HAP-1 (cell line): ENCODE results near the gene VANGL2.

Experiments used
- DNase-seq, 2 experiments: peaks; one replicate each; pipeline ENCODE4 v3.0.0-alpha.2; 2016 to 2020; ENCODE audit warnings: low spot score in 2 of 2
- H3K27me3 ChIP-seq: fragments of 250-450 bp; sonication (Bioruptor Pico); 2 replicates; pipeline ENCODE4 v1.5.1; 2020; ENCODE audit warnings: low read depth, mild to moderate bottlenecking, moderate library complexity
- H3K36me3 ChIP-seq: fragments of 250-450 bp; sonication (Bioruptor Pico); replicated peaks from 2 replicates; pipeline ENCODE4 v1.5.1; 2020; ENCODE audit warnings: mild to moderate bottlenecking
- H3K4me1 ChIP-seq: fragments of 250-450 bp; sonication (Bioruptor Pico); 2 replicates; pipeline ENCODE4 v1.5.1; 2020; ENCODE audit warnings: mild to moderate bottlenecking
- H3K4me3 ChIP-seq: fragments of 250-450 bp; sonication (Bioruptor Pico); 2 replicates; pipeline ENCODE4 v1.5.1; 2020; ENCODE audit warnings: mild to moderate bottlenecking, moderate library complexity
- H3K9me3 ChIP-seq: fragments of 250-450 bp; sonication (Bioruptor Pico); 2 replicates; pipeline ENCODE4 v1.5.1; 2020; ENCODE audit warnings: mild to moderate bottlenecking, moderate library complexity
- in situ Hi-C: fragments of 300-500 bp; cut with MboI; formaldehyde crosslinking; loops from 3 replicates; pipeline ENCODE4 v1.14.3; 2020; ENCODE audit warnings: low sequenced_read_pairs, inconsistent platforms, mixed read lengths

Gene VANGL2

GRCh38 chr1:160414881-160415280 is 14.5 kb downstream of the VANGL2 start:
- no peaks in the 10 kb centered on the region; the same call in 1 of the 2 replicates for H3K36me3 ChIP-seq
- H3K4me3 ChIP-seq = no peak overlapping the region
- H3K4me1 ChIP-seq = peaks cover 12% of the 10 kb centered on the region
- no peaks in the 10 kb centered on the region for H3K27me3 ChIP-seq
- DNase-seq = no peak
- in situ Hi-C loops = no loop called here
- H3K9me3 ChIP-seq = no peaks in the 10 kb centered on the region

- no peaks in the 10 kb centered on the region; the same call in 1 of the 2 replicates for H3K36me3 ChIP-seq
- in situ Hi-C loops = no loop called here
- peaks cover 4% of the 10 kb centered on the region for H3K4me1 ChIP-seq
- no peaks in the 10 kb centered on the region for H3K27me3 ChIP-seq
- no peaks in the 10 kb centered on the region for H3K9me3 ChIP-seq
- no peak for DNase-seq
- no peak overlapping the region for H3K4me3 ChIP-seq
Measured at GRCh38 chr1:160415696-160416290, 15.4 kb downstream of the VANGL2 start.

- no peaks in the 10 kb centered on the region for H3K9me3 ChIP-seq
- no peak overlapping the region for H3K4me3 ChIP-seq
- no peaks in the 10 kb centered on the region; the same call in 1 of the 2 replicates for H3K36me3 ChIP-seq
- DNase-seq = no peak
- no peaks in the 10 kb centered on the region for H3K27me3 ChIP-seq
- H3K4me1 ChIP-seq = no peaks in the 10 kb centered on the region
- in situ Hi-C loops = no loop called here
Measured at GRCh38 chr1:160416369-160416768, 16.0 kb downstream of the VANGL2 start.

GRCh38 chr1:160418483-160418882 is 18.1 kb downstream of the VANGL2 start:
- Histone ChIP-seq H3K36me3 (no peaks in the 10 kb centered on the region; the same call in none of the 2 replicates), H3K4me1 (no peaks in the 10 kb centered on the region), H3K9me3 (no peaks in the 10 kb centered on the region), H3K4me3 (no peak overlapping the region), H3K27me3 (no peaks in the 10 kb centered on the region)
- in situ Hi-C loops = no loop called here
- no peak for DNase-seq

- Histone ChIP-seq H3K4me1 (no peaks in the 10 kb centered on the region), H3K9me3 (no peaks in the 10 kb centered on the region), H3K27me3 (no peaks in the 10 kb centered on the region), H3K36me3 (peaks cover 3% of the 10 kb centered on the region), H3K4me3 (no peak overlapping the region)
- in situ Hi-C loops = no loop called here
- no peak for DNase-seq
Measured at GRCh38 chr1:160419150-160419837, 18.9 kb downstream of the VANGL2 start.

GRCh38 chr1:160419838-160420169 is 19.4 kb downstream of the VANGL2 start:
- no peaks in the 10 kb centered on the region for H3K9me3 ChIP-seq
- H3K4me1 ChIP-seq = no peaks in the 10 kb centered on the region
- H3K4me3 ChIP-seq = no peak overlapping the region
- no peak for DNase-seq
- peaks cover 8% of the 10 kb centered on the region for H3K36me3 ChIP-seq
- in situ Hi-C loops = no loop called here
- no peaks in the 10 kb centered on the region for H3K27me3 ChIP-seq

- no peak for DNase-seq
- Histone ChIP-seq H3K4me3 (no peak overlapping the region), H3K9me3 (no peaks in the 10 kb centered on the region), H3K4me1 (no peaks in the 10 kb centered on the region), H3K36me3 (peaks cover 11% of the 10 kb centered on the region), H3K27me3 (no peaks in the 10 kb centered on the region)
- in situ Hi-C loops = no loop called here
Measured at GRCh38 chr1:160420881-160421842, 20.8 kb downstream of the VANGL2 start.

- Histone ChIP-seq H3K36me3 (peaks cover 11% of the 10 kb centered on the region), H3K9me3 (no peaks in the 10 kb centered on the region), H3K27me3 (no peaks in the 10 kb centered on the region), H3K4me3 (no peak overlapping the region), H3K4me1 (no peaks in the 10 kb centered on the region)
- in situ Hi-C loops = no loop called here
- DNase-seq = no peak
Measured at GRCh38 chr1:160421881-160422280, 21.5 kb downstream of the VANGL2 start.

- H3K4me1 ChIP-seq = no peaks in the 10 kb centered on the region
- in situ Hi-C loops = no loop called here
- no peak for DNase-seq
- no peaks in the 10 kb centered on the region for H3K27me3 ChIP-seq
- H3K9me3 ChIP-seq = no peaks in the 10 kb centered on the region
- peaks cover 11% of the 10 kb centered on the region for H3K36me3 ChIP-seq
- H3K4me3 ChIP-seq = no peak overlapping the region
Measured at GRCh38 chr1:160423966-160424365, 23.6 kb downstream of the VANGL2 start.

- no peak overlapping the region for H3K4me3 ChIP-seq
- no peaks in the 10 kb centered on the region for H3K27me3 ChIP-seq
- in situ Hi-C loops = no loop called here
- DNase-seq = no peak
- H3K9me3 ChIP-seq = no peaks in the 10 kb centered on the region
- peaks cover 11% of the 10 kb centered on the region for H3K36me3 ChIP-seq
- no peaks in the 10 kb centered on the region for H3K4me1 ChIP-seq
Measured at GRCh38 chr1:160425847-160426246, 25.5 kb downstream of the VANGL2 start.

- H3K36me3 ChIP-seq = peaks cover 11% of the 10 kb centered on the region
- H3K4me1 ChIP-seq = no peaks in the 10 kb centered on the region
- H3K9me3 ChIP-seq = no peaks in the 10 kb centered on the region
- in situ Hi-C loops = no loop called here
- no peak for DNase-seq
- H3K4me3 ChIP-seq = no peak overlapping the region
- no peaks in the 10 kb centered on the region for H3K27me3 ChIP-seq
Measured at GRCh38 chr1:160427625-160428024, 27.3 kb downstream of the VANGL2 start.

GRCh38 chr1:160428053-160428452 is 27.7 kb downstream of the VANGL2 start:
- Histone ChIP-seq H3K9me3 (no peaks in the 10 kb centered on the region), H3K27me3 (no peaks in the 10 kb centered on the region), H3K36me3 (peaks cover 11% of the 10 kb centered on the region), H3K4me1 (no peaks in the 10 kb centered on the region), H3K4me3 (no peak overlapping the region)
- in situ Hi-C loops = no loop called here
- DNase-seq = no peak

GRCh38 chr1:160428655-160429054 is 28.3 kb downstream of the VANGL2 start:
- in situ Hi-C loops = no loop called here
- no peak overlapping the region for H3K4me3 ChIP-seq
- no peaks in the 10 kb centered on the region for H3K27me3 ChIP-seq
- no peaks in the 10 kb centered on the region for H3K4me1 ChIP-seq
- peaks cover 11% of the 10 kb centered on the region for H3K36me3 ChIP-seq
- no peaks in the 10 kb centered on the region for H3K9me3 ChIP-seq
- peak; percentile 48 to 58 for DNase-seq

- H3K27me3 ChIP-seq = no peaks in the 10 kb centered on the region
- H3K36me3 ChIP-seq = peaks cover 9% of the 10 kb centered on the region
- no peaks in the 10 kb centered on the region for H3K9me3 ChIP-seq
- in situ Hi-C loops = no loop called here
- no peak for DNase-seq
- H3K4me3 ChIP-seq = no peak overlapping the region
- H3K4me1 ChIP-seq = no peaks in the 10 kb centered on the region
Measured at GRCh38 chr1:160429125-160429561, 28.8 kb downstream of the VANGL2 start.
